Left ventricle myocardium inferior (tissue), 1 donor: ENCODE measurements around the gene GRIN2A. TPM values are rescaled to one million over a fixed set of nuclear protein-coding genes. Genes with fewer than 3 reads are reported as not detected.

Experiments
- DNase-seq: peaks from one replicate; pipeline ENCODE4 v3.0.0-alpha.2; 2020
- H3K27ac ChIP-seq: fragments of 200-600 bp; replicated peaks from 2 replicates; pipeline ENCODE4 v1.8.0; 2021
- H3K27me3 ChIP-seq: fragments of 200-600 bp; 2 replicates; pipeline ENCODE4 v1.8.0; 2021; ENCODE audit warnings: low read depth
- H3K36me3 ChIP-seq: fragments of 200-600 bp; 2 replicates; pipeline ENCODE4 v1.8.0; 2021
- H3K4me1 ChIP-seq: fragments of 200-600 bp; 2 replicates; pipeline ENCODE4 v1.8.0; 2021
- H3K4me3 ChIP-seq: fragments of 200-600 bp; 2 replicates; pipeline ENCODE4 v1.8.0; 2021; ENCODE audit warnings: mild to moderate bottlenecking, moderate library complexity
- H3K9me3 ChIP-seq: fragments of 200-600 bp; replicated peaks from 2 replicates; pipeline ENCODE4 v1.8.0; 2021
- CTCF ChIP-seq: fragments of 200-600 bp; IDR thresholded peaks from 2 replicates; pipeline ENCODE4 v1.8.0; 2021; ENCODE audit warnings: antibody characterized with exemption, mild to moderate bottlenecking, borderline replicate concordance
- intact Hi-C: fragments of 100-400 bp; cut with micrococcal nuclease; formaldehyde crosslinking; loops from one replicate; pipeline ENCODE4 v1.11.0; 2022
- total RNA-seq: library from RNA; stranded (reverse); fragmentation: NEBNext Ultra II Directional; extraction: Animal tissue kit (Norgen Biotek cat#: 25700); gene quantifications from one replicate; pipeline ENCODE4 v1.2.1, GENCODE V29; 2021
- donor health status: DM: no; HTN: yes; CAD: no; lungs with severe emphysema.

Gene GRIN2A
- total RNA-seq, 1 donor from 2014 or later, result 2.4 TPM

GRCh38 chr16:9756434-9756833, 425.8 kb downstream of the GRIN2A start:
- Histone ChIP-seq H3K4me1 (peaks cover 5% of the 10 kb centered on the region), H3K4me3 (no peak overlapping the region), H3K27me3 (no peaks in the 10 kb centered on the region), H3K9me3 (no peaks in the 10 kb centered on the region), H3K27ac (no peak overlapping the region), H3K36me3 (no peaks in the 10 kb centered on the region)
- no peak for DNase-seq
- no peak for TF ChIP-seq CTCF
- intact Hi-C loops, result no loop called here

GRCh38 chr16:9755081-9755480, 427.1 kb downstream of the GRIN2A start:
- Histone ChIP-seq H3K27ac (no peak overlapping the region), H3K36me3 (no peaks in the 10 kb centered on the region), H3K4me1 (peaks cover 5% of the 10 kb centered on the region), H3K9me3 (no peaks in the 10 kb centered on the region), H3K27me3 (no peaks in the 10 kb centered on the region), H3K4me3 (no peak overlapping the region)
- DNase-seq, result no peak
- no peak for TF ChIP-seq CTCF
- intact Hi-C loops, result no loop called here

- Histone ChIP-seq H3K9me3 (no peaks in the 10 kb centered on the region), H3K36me3 (no peaks in the 10 kb centered on the region), H3K4me1 (no peaks in the 10 kb centered on the region), H3K27me3 (no peaks in the 10 kb centered on the region), H3K4me3 (no peak overlapping the region), H3K27ac (no peak overlapping the region)
- TF ChIP-seq CTCF, result no peak
- DNase-seq, result no peak
- intact Hi-C loops, result no loop called here
Observed at GRCh38 chr16:9741776-9742175, 440.5 kb downstream of the GRIN2A start.

GRCh38 chr16:9739301-9739700, 442.9 kb downstream of the GRIN2A start:
- no peaks in the 10 kb centered on the region for H3K4me1 ChIP-seq

GRCh38 chr16:9738690-9739089, 443.5 kb downstream of the GRIN2A start:
- Histone ChIP-seq H3K36me3 (no peaks in the 10 kb centered on the region), H3K27me3 (no peaks in the 10 kb centered on the region), H3K4me3 (no peak overlapping the region), H3K4me1 (no peaks in the 10 kb centered on the region), H3K9me3 (no peaks in the 10 kb centered on the region), H3K27ac (no peak overlapping the region)
- DNase-seq, result no peak
- intact Hi-C loops, result no loop called here
- TF ChIP-seq CTCF, result no peak

More at GRCh38 chr16:9739301-9739700, 442.9 kb downstream of the GRIN2A start:
- no peaks in the 10 kb centered on the region for H3K36me3 ChIP-seq
- no peak for DNase-seq
- intact Hi-C loops, result no loop called here
- H3K27me3 ChIP-seq, result no peaks in the 10 kb centered on the region
- no peak overlapping the region for H3K4me3 ChIP-seq
- TF ChIP-seq CTCF, result no peak
- H3K27ac ChIP-seq, result no peak overlapping the region
- H3K9me3 ChIP-seq, result no peaks in the 10 kb centered on the region

GRCh38 chr16:9736547-9736946, 445.7 kb downstream of the GRIN2A start:
- no peaks in the 10 kb centered on the region for H3K4me1 ChIP-seq
- H3K27me3 ChIP-seq, result peaks cover 14% of the 10 kb centered on the region
- no peak overlapping the region for H3K4me3 ChIP-seq
- H3K9me3 ChIP-seq, result no peaks in the 10 kb centered on the region
- no peak overlapping the region for H3K27ac ChIP-seq
- no peaks in the 10 kb centered on the region for H3K36me3 ChIP-seq
- intact Hi-C loops, result no loop called here
- TF ChIP-seq CTCF, result no peak
- no peak for DNase-seq
